Activated CD8-positive, alpha-beta T cell treated with anti-CD3 and anti-CD28 coated beads for 36 hours (primary cell): ENCODE measurements around the gene CX3CL1. TPM values are rescaled to one million over a fixed set of nuclear protein-coding genes. Genes with fewer than 3 reads are reported as not detected.

Experiments used
- ATAC-seq: fragments of 200-7000 bp; cut with Tn5 transposase; one replicate; pipeline ENCODE4 v1.10.0; 2021; ENCODE audit warnings: mild to moderate bottlenecking, moderate library complexity
- CTCF ChIA-PET: fragments of 350-600 bp; sonication (Branson Sonifier 250); formaldehyde crosslinking; loops from one replicate; lab custom pipeline; 2021; ENCODE audit warnings: antibody characterized with exemption; lab: Charles Lee
- POLR2A ChIA-PET: fragments of 350-600 bp; sonication (Branson Sonifier 250); formaldehyde crosslinking; loops from one replicate; lab custom pipeline; 2021; ENCODE audit warnings: antibody characterized with exemption; lab: Charles Lee
- DNase-seq: peaks from one replicate; pipeline ENCODE4 v3.0.0-alpha.2; 2020
- H3K27ac Mint-ChIP-seq: one replicate; pipeline ENCODE4 v1.8.0; 2021; ENCODE audit warnings: mild to moderate bottlenecking, mixed read lengths
- H3K27me3 Mint-ChIP-seq: one replicate; pipeline ENCODE4 v1.8.0; 2021; ENCODE audit warnings: mixed read lengths
- H3K36me3 Mint-ChIP-seq: one replicate; pipeline ENCODE4 v1.8.0; 2021; ENCODE audit warnings: low read depth, mixed read lengths
- H3K4me1 Mint-ChIP-seq: one replicate; pipeline ENCODE4 v1.8.0; 2021; ENCODE audit warnings: low read depth, mixed read lengths
- H3K4me3 Mint-ChIP-seq: one replicate; pipeline ENCODE4 v1.8.0; 2021; ENCODE audit warnings: mild to moderate bottlenecking, moderate library complexity, mixed read lengths
- H3K9me3 Mint-ChIP-seq: one replicate; pipeline ENCODE4 v1.8.0; 2021; ENCODE audit warnings: mixed read lengths
- CTCF ChIP-seq: fragments of 200-600 bp; IDR thresholded peaks from one replicate; pipeline ENCODE4 v1.8.0; 2022; ENCODE audit warnings: antibody characterized with exemption, mild to moderate bottlenecking
- intact Hi-C: fragments of 100-400 bp; cut with micrococcal nuclease; formaldehyde crosslinking; loops from one replicate; pipeline ENCODE4 v1.10.0; 2022
- total RNA-seq, 2 experiments: library from RNA; stranded (reverse); gene quantifications; one replicate each; pipeline ENCODE4 v1.2.3, GENCODE V29; 2021

Gene CX3CL1
- total RNA-seq, 2 experiments from 2014 or later = 0.09 TPM; not detected in 1

- DNase-seq (no peak), ATAC-seq (no peak)
- CTCF ChIA-PET = interaction anchor here (1.4 to 10.9 kb wide), 2 partner anchors 20 to 111 kb away, joined by 5 to 258 read pairs; no protein-coding TSS in a partner anchor
- H3K36me3 Mint-ChIP-seq = no peaks in the 10 kb centered on the region
- intact Hi-C loops = no loop called here
- no peak for TF ChIP-seq CTCF
- no peaks in the 10 kb centered on the region for H3K27me3 Mint-ChIP-seq
- peaks cover 14% of the 10 kb centered on the region for H3K4me1 Mint-ChIP-seq
- H3K27ac Mint-ChIP-seq = no peak overlapping the region
- POLR2A ChIA-PET = interaction anchor here (1.3 kb wide), 1 partner anchor 113 kb away, joined by 6 read pairs; no protein-coding TSS in a partner anchor
- H3K9me3 Mint-ChIP-seq = no peaks in the 10 kb centered on the region
- no peak overlapping the region for H3K4me3 Mint-ChIP-seq
Measured at GRCh38 chr16:57413733-57414132, 41.4 kb downstream of the CX3CL1 start.

- Mint-ChIP-seq H3K36me3 (no peaks in the 10 kb centered on the region), H3K4me1 (peaks cover 19% of the 10 kb centered on the region), H3K27ac (no peak overlapping the region), H3K9me3 (no peaks in the 10 kb centered on the region), H3K4me3 (no peak overlapping the region), H3K27me3 (no peaks in the 10 kb centered on the region)
- intact Hi-C loops = loop anchor here (5.0 kb wide), 1 partner anchor 106 kb away; no protein-coding TSS in a partner anchor
- TF ChIP-seq CTCF = no peak
- ATAC-seq (no peak), DNase-seq (no peak)
- POLR2A ChIA-PET = interaction anchor here (0.7 to 3.2 kb wide), 9 partner anchors 9 to 225 kb away, joined by 3 to 31 read pairs (median 4); partner anchors contain the start of genes CIAPIN1 and COQ9
- CTCF ChIA-PET = interaction anchor here (0.9 to 10.9 kb wide), 33 partner anchors 9 to 711 kb away, joined by 3 to 258 read pairs (median 5); partner anchors contain the start of genes CCL17, CIAPIN1, COQ9 and POLR2C
Measured at GRCh38 chr16:57416084-57416483, 43.8 kb downstream of the CX3CL1 start.

GRCh38 chr16:57419506-57419905 is 47.2 kb downstream of the CX3CL1 start:
- no peak for TF ChIP-seq CTCF
- H3K27me3 Mint-ChIP-seq = no peaks in the 10 kb centered on the region
- CTCF ChIA-PET = interaction anchor here (0.6 to 10.9 kb wide), 31 partner anchors 7 to 338 kb away, joined by 3 to 258 read pairs (median 5); partner anchors contain the start of genes ARL2BP, CCL17, CIAPIN1 and COQ9
- ATAC-seq (no peak), DNase-seq (no peak)
- H3K27ac Mint-ChIP-seq = no peak overlapping the region
- no peaks in the 10 kb centered on the region for H3K36me3 Mint-ChIP-seq
- no peak overlapping the region for H3K4me3 Mint-ChIP-seq
- POLR2A ChIA-PET = interaction anchor here (2.1 kb wide), 1 partner anchor 43 kb away, joined by 8 read pairs; the partner anchor contains the start of gene POLR2C
- intact Hi-C loops = loop anchor here (5.0 kb wide), 1 partner anchor 103 kb away; no protein-coding TSS in a partner anchor
- H3K9me3 Mint-ChIP-seq = no peaks in the 10 kb centered on the region
- peaks cover 25% of the 10 kb centered on the region for H3K4me1 Mint-ChIP-seq

GRCh38 chr16:57422026-57422944 is 50.0 kb downstream of the CX3CL1 start:
- Mint-ChIP-seq H3K36me3 (peaks cover 2% of the 10 kb centered on the region), H3K27me3 (no peaks in the 10 kb centered on the region), H3K4me3 (no peak overlapping the region), H3K9me3 (no peaks in the 10 kb centered on the region), H3K27ac (no peak overlapping the region), H3K4me1 (peaks cover 18% of the 10 kb centered on the region)
- no peak for ATAC-seq
- DNase-seq = no peak
- intact Hi-C loops = no loop called here
- POLR2A ChIA-PET = interaction anchor here (0.6 to 1.2 kb wide), 3 partner anchors 11 to 275 kb away, joined by 3 to 4 read pairs (median 3); no protein-coding TSS in a partner anchor
- CTCF ChIA-PET = interaction anchor here (0.7 to 8.2 kb wide), 6 partner anchors 9 to 604 kb away, joined by 3 to 81 read pairs (median 4); no protein-coding TSS in a partner anchor
- no peak for TF ChIP-seq CTCF
